T-cell (primary cell): ENCODE measurements around the gene RNF215. TPM values are rescaled to one million over a fixed set of nuclear protein-coding genes. Genes with fewer than 3 reads are reported as not detected.
A peak's percentile ranks its signal among the peaks of the same experiment; 100 is the strongest.
"Not testable (repeated sequence)": the region's sequence is repeated elsewhere in the genome, so short reads cannot be mapped to it uniquely, and the experiment has no call there.

Source experiments
- ATAC-seq, 4 experiments: fragments of 200-7000 bp in 3 of 4; fragments of 150-1000 bp in 1 of 4; cut with Tn5 transposase; replicated peaks in 1 of 4; 1 replicate in 3 of 4; 2 replicates in 1 of 4; pipeline ENCODE4 v1.10.0; 2021; ENCODE audit warnings: moderate library complexity in 3 of 4, mild to moderate bottlenecking in 2 of 4, moderate number of reproducible peaks in 1 of 4
- CTCF ChIA-PET, 2 donors: fragments of 300-600 bp; sonication (Branson Sonifier 250); formaldehyde crosslinking; loops; one replicate each; lab custom pipeline; 2022; ENCODE audit warnings: antibody characterized with exemption in 2 of 2; lab: Charles Lee
- POLR2A ChIA-PET, 2 donors: fragments of 300-600 bp; sonication (Branson Sonifier 250); formaldehyde crosslinking; loops; one replicate each; lab custom pipeline; 2022; ENCODE audit warnings: antibody characterized with exemption in 2 of 2; lab: Charles Lee
- DNase-seq, 35 experiments: peaks; one replicate each; pipeline versions ENCODE4 v3.0.0 to v3.0.0-alpha.2; 2013 to 2023
- H3K27ac ChIP-seq: one replicate; pipeline ENCODE4 v1.5.1; 2013; ENCODE audit warnings: low read length
- H3K27me3 ChIP-seq, 2 experiments: replicated peaks in 1 of 2; 1 replicate in 1 of 2; 2 replicates in 1 of 2; pipeline versions ENCODE4 v1.6.1 to v1.7.0; 2013; ENCODE audit warnings: low read length in 1 of 2, mixed read lengths in 1 of 2; ENCODE audit not compliant: control insufficient read depth in 2 of 2, insufficient read depth in 2 of 2; ENCODE audit errors: extremely low read depth in 1 of 2
- H3K36me3 ChIP-seq, 2 donors: 1 replicate in 1 of 2; 2 replicates in 1 of 2; pipeline versions ENCODE4 v1.6.1 to v1.7.0; 2013; ENCODE audit warnings: low read length in 1 of 2; ENCODE audit not compliant: control insufficient read depth in 2 of 2, insufficient read depth in 1 of 2; ENCODE audit errors: extremely low read depth in 1 of 2
- H3K4me1 ChIP-seq, 2 experiments: 1 replicate in 1 of 2; 2 replicates in 1 of 2; pipeline versions ENCODE4 v1.6.1 to v1.7.0; 2013; ENCODE audit warnings: low read length in 2 of 2, mixed read lengths in 1 of 2; ENCODE audit not compliant: insufficient read depth in 2 of 2, control insufficient read depth in 1 of 2; ENCODE audit errors: extremely low read depth in 1 of 2
- H3K4me3 ChIP-seq, 2 donors: 1 replicate in 1 of 2; 2 replicates in 1 of 2; pipeline versions ENCODE4 v1.5.1 to v1.7.0; 2013; ENCODE audit warnings: mild to moderate bottlenecking in 2 of 2, low read length in 1 of 2, moderate library complexity in 1 of 2; ENCODE audit not compliant: control insufficient read depth in 1 of 2; ENCODE audit errors: extremely low read depth in 1 of 2
- H3K9me3 ChIP-seq: 2 replicates; pipeline ENCODE4 v1.7.0; 2013
- H3K27ac Mint-ChIP-seq, 2 donors: one replicate each; pipeline ENCODE4 v1.8.0; 2020 to 2021; ENCODE audit warnings: mild to moderate bottlenecking in 2 of 2, mixed read lengths in 2 of 2
- H3K27me3 Mint-ChIP-seq, 2 donors: one replicate each; pipeline ENCODE4 v1.8.0; 2021 to 2022; ENCODE audit warnings: mixed read lengths in 2 of 2
- H3K36me3 Mint-ChIP-seq: one replicate; pipeline ENCODE4 v1.8.0; 2021; ENCODE audit warnings: mixed read lengths
- H3K4me1 Mint-ChIP-seq, 3 donors: one replicate each; pipeline ENCODE4 v1.8.0; 2020 to 2022; ENCODE audit warnings: mixed read lengths in 3 of 3, mild to moderate bottlenecking in 1 of 3
- H3K4me3 Mint-ChIP-seq, 3 donors: one replicate each; pipeline ENCODE4 v1.8.0; 2020 to 2022; ENCODE audit warnings: mild to moderate bottlenecking in 3 of 3, mixed read lengths in 3 of 3, moderate library complexity in 3 of 3
- H3K9me3 Mint-ChIP-seq, 3 donors: one replicate each; pipeline ENCODE4 v1.8.0; 2020 to 2022; ENCODE audit warnings: mixed read lengths in 3 of 3
- WGBS: methylation state at CpG from one replicate; pipeline ENCODE4 v1.1.5; 2013; ENCODE audit warnings: missing lambda C conversion rate; ENCODE audit not compliant: insufficient coverage; 5-methylcytosine and 5-hydroxymethylcytosine counted together
- total RNA-seq, 35 experiments: library from RNA in 6 of 35; stranded (reverse) in 6 of 35; fragments of 120-200 nt in 1 of 35; gene quantifications; one replicate each; pipeline versions ENCODE4 v1.2.1 to v1.2.4 and lab custom pipeline; 2013 to 2026

RNF215 gene
- total RNA-seq, 5 donors from 2014 or later (not counting 1 experiment from before 2014, with no cell fraction given) = 6.2 to 8.4 (median 6.3) TPM

DNA sequence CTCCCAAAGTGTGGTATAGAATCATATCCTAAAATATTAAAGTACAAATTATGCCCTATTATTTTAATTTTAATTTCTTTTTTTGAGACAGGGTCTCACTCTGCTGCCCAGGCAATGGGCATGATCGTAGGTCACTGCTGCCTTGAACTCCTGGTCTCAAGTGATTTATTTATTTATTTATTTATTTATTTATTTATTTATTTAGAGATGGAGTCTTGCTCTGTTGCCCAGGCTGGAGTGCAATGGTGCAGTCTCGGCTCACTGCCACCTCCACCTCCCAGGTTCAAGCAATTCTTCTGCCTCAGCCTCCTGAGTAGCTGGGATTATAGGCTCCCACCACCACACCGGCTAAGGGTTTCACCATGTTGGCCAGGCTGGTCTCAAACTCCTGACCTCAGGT, 13.8 kb upstream of the RNF215 start:
- H3K9me3 ChIP-seq, H3K27me3 Mint-ChIP-seq, POLR2A ChIA-PET, H3K36me3 Mint-ChIP-seq, H3K27ac ChIP-seq, H3K4me3 Mint-ChIP-seq, H3K36me3 ChIP-seq, ATAC-seq, DNase-seq, H3K27ac Mint-ChIP-seq, H3K9me3 Mint-ChIP-seq, H3K4me3 ChIP-seq: not testable (repeated sequence)
- CTCF ChIA-PET = interaction anchor here in 1 of 2 donors (0.7 kb wide), 1 partner anchor 383 kb away, joined by 3 read pairs; no protein-coding TSS in a partner anchor
- Histone ChIP-seq H3K4me1 (peaks cover 19 to 32% of the 10 kb centered on the region in 2 experiments), H3K27me3 (peaks cover 0 to 28% of the 10 kb centered on the region in 2 experiments)
- no CpG with 5 or more reads among the region's 3 CpGs for WGBS
- peaks cover 26 to 29% (median 27%) of the 10 kb centered on the region in 3 donors for H3K4me1 Mint-ChIP-seq

DNA sequence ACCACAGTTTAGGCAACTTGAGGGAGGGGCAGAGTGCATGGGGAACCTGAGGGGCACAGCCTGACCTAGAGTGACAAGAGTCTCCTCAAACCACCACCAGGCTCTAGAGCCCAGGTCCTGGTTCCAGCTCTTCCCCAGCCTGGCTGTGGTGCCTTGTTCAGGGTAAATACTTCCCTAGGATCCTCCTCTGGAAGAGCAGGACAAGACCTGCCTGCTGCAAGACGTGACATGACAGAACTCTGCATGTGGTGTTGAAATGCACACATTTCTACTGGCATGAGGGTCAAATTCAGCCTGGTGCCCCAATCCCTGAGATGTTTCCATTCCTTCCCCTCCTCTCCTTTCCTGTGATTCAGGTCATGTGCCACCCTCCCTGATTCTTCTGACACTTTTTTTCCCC, 12.9 kb upstream of the RNF215 start:
- Mint-ChIP-seq H3K4me1 (peaks cover 32 to 36% (median 32%) of the 10 kb centered on the region in 3 donors), H3K27me3 (peaks cover 0 to 7% of the 10 kb centered on the region in 2 donors), H3K27ac (peak overlapping the region in 1 of 2 donors; percentile 87), H3K9me3 (no peaks in the 10 kb centered on the region), H3K36me3 (peaks cover 2% of the 10 kb centered on the region), H3K4me3 (no peak overlapping the region)
- H3K36me3 ChIP-seq = no peaks in the 10 kb centered on the region
- no peak for ATAC-seq
- ChIA-PET CTCF (no interaction called here), POLR2A (interaction anchor here (0.6 kb wide), 3 partner anchors 20 to 85 kb away, joined by 3 to 8 read pairs (median 4); no protein-coding TSS in a partner anchor)
- H3K27me3 ChIP-seq = peaks cover 0 to 34% of the 10 kb centered on the region in 2 experiments
- WGBS = no CpG with 5 or more reads among the region's 1 CpG
- no peak for DNase-seq
- H3K27ac ChIP-seq = no peak overlapping the region
- H3K9me3 ChIP-seq = no peaks in the 10 kb centered on the region
- peaks cover 21 to 34% of the 10 kb centered on the region in 2 experiments for H3K4me1 ChIP-seq
- no peak overlapping the region for H3K4me3 ChIP-seq

DNA sequence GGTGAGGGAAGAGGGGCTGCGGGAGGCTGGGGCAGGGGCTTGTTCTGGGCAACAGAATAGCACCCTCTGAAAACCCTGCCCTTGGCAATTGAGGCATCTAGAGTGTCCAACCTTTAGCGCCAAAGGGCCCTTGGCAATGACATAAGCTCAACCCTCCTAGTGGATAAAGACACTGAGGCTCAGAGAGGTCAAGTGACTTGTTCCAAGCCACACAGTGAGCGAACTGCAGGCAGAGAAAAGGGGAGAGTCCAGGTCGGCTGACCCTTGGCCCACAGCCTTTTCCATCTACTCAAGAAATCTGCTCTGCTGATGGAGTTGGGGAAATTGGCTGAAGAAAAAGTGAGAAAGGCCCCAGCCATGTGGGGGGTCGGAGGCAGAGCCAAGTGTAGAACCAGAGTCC, 12.5 kb upstream of the RNF215 start:
- peaks cover 32 to 36% (median 32%) of the 10 kb centered on the region in 3 donors for H3K4me1 Mint-ChIP-seq
- Histone ChIP-seq H3K4me3 (no peak overlapping the region), H3K9me3 (no peaks in the 10 kb centered on the region), H3K27me3 (peaks cover 0 to 37% of the 10 kb centered on the region in 2 experiments), H3K36me3 (no peaks in the 10 kb centered on the region), H3K27ac (no peak overlapping the region), H3K4me1 (peaks cover 21 to 34% of the 10 kb centered on the region in 2 experiments)
- no peak overlapping the region for H3K4me3 Mint-ChIP-seq
- 85% methylated on average over 2 of the region's 5 CpGs for WGBS
- POLR2A ChIA-PET = interaction anchor here in 1 of 2 donors (0.6 kb wide), 1 partner anchor 23 kb away, joined by 3 read pairs; no protein-coding TSS in a partner anchor
- H3K9me3 Mint-ChIP-seq = no peaks in the 10 kb centered on the region
- H3K27me3 Mint-ChIP-seq = peaks cover 0 to 7% of the 10 kb centered on the region in 2 donors
- ATAC-seq = no peak
- no peak for DNase-seq
- H3K27ac Mint-ChIP-seq = peak overlapping the region in 1 of 2 donors; percentile 87
- CTCF ChIA-PET = no interaction called here
- peaks cover 2% of the 10 kb centered on the region for H3K36me3 Mint-ChIP-seq

DNA sequence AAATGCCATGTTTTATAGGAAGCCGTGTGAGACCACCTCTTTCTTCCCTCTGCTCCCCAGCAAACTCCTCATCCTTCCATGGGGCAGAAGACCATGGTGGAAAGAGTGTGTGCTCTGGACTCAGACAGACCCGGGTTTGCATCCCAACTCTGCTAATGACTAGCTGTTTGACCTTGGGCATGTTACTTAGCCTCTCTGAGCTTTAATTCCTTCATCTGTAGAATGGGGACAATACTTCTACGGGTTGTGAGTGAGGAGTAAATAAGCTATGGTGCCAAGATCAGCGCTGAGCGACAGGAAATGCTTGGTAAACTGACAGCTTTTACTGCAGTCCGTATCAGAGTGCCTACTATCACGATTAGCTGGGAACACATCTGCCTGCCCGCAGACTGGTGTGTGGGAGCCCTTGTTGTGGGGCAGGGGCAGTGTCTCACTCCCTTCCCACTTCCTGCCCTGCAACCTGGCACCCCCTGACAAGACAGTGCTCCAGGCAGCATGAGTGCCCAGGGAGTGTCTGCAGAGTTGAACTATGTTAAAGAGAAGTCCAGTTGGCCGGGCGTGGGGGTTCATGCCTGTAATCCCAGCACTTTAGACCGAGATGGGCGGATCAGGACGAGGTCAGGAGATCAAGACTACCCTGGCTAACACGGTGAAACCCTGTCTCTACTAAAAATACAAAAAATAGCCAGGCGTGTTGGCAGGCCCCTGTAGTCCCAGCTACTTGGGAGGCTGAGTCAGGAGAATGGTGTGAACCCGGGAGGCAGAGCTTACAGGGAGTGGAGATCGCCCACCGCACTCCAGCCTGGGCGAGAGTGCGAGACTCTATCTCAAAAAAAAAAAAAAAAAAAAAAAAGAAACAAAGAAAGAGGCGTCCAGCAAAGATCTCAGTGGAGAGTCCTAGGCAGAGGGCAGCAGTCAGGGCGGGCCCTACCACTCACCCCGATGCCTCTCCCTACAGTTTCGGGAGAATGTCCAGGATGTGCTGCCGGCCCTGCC, 11.8 kb upstream of the RNF215 start:
- Histone ChIP-seq H3K27me3 (peaks cover 0 to 39% of the 10 kb centered on the region in 2 experiments), H3K36me3 (no peaks in the 10 kb centered on the region), H3K27ac (peak overlapping the region; percentile 10), H3K4me3 (peak overlapping the region; percentile 2 to 67), H3K4me1 (peaks cover 21 to 34% of the 10 kb centered on the region in 2 experiments), H3K9me3 (no peaks in the 10 kb centered on the region)
- 42% methylated on average over 7 of the region's 25 CpGs for WGBS
- Mint-ChIP-seq H3K4me1 (peaks cover 32 to 36% (median 33%) of the 10 kb centered on the region in 3 donors), H3K9me3 (no peaks in the 10 kb centered on the region), H3K27me3 (peaks cover 0 to 7% of the 10 kb centered on the region in 2 donors), H3K4me3 (peak overlapping the region; percentile 77 to 87 (median 83)), H3K36me3 (peaks cover 2% of the 10 kb centered on the region), H3K27ac (peak overlapping the region; percentile 84 to 87)
- ChIA-PET CTCF (interaction anchor here (0.6 to 1.2 kb wide), 4 partner anchors 9 to 110 kb away, joined by 3 read pairs; partner anchors contain the start of gene CASTOR1 (in 1 of the 2)), POLR2A (interaction anchor here (0.6 to 3.8 kb wide), 5 partner anchors 15 to 50 kb away, joined by 4 to 21 read pairs (median 4); no protein-coding TSS in a partner anchor)
- DNase-seq = peak in 1 of 35 experiments; percentile 37
- peak in 2 of 4 experiments; percentile 14 to 29 for ATAC-seq

DNA sequence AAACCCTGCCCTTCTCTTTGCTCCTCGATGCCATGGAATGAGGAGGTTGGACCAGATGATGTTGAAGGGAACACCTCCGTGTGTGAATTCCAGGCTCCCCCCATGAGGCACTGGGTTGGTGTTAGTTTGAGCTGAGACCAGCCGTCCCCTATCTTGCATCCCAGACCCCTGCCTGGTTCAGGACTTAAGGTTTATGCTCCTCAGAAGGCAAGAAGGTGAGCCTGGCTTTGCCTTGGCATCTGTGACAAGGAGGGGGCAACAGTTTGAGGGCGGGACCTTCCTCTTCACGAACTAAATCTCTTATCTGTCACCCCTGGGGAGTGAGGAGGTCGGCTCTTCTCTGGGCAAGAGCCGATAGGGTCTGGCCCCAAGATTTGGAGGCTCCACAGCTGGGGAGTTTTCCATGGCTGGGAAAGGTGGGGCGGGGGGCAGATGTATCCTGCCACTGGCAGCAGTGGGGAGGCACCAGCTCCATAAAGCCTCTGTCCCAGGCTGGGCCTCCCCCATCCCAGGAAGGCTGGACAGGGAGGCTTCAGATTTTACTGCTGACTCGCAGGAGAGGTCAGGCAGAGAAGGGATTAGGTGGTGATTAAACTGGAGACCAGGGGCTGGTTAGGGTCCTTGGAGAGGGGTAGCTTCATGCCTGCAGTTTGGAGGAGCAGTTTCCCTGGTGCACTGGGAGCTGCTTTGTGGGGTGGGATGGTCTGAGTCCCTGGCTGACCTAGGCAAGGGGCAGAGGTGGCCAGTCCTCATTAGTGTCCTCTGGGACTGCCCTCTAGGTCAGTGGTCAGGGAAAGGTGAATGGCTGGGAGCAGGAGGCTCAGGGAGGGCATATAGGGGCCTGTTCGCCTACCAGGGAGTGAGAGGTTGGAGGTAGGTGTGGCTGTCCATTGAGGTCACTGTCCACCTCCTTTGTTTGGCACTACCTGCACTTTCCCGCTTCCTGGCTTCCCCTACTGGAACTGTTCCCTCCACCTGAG, 10.7 kb upstream of the RNF215 start:
- Histone ChIP-seq H3K4me3 (peak overlapping the region; percentile 67), H3K27ac (peak overlapping the region; percentile 10), H3K36me3 (no peaks in the 10 kb centered on the region), H3K27me3 (peaks cover 0 to 45% of the 10 kb centered on the region in 2 experiments), H3K9me3 (no peaks in the 10 kb centered on the region), H3K4me1 (peaks cover 21 to 42% of the 10 kb centered on the region in 2 experiments)
- ATAC-seq (peak in 2 of 4 experiments; percentile 4 to 9), DNase-seq (peak in 1 of 35 experiments; percentile 18)
- CTCF ChIA-PET = interaction anchor here (0.6 to 2.2 kb wide), 6 partner anchors 24 to 841 kb away, joined by 3 to 11 read pairs (median 4); partner anchors contain the start of gene CASTOR1 (in 1 of the 2)
- H3K9me3 Mint-ChIP-seq = no peaks in the 10 kb centered on the region
- peak overlapping the region; percentile 84 to 87 for H3K27ac Mint-ChIP-seq
- WGBS = 54% methylated on average over 7 of the region's 11 CpGs
- peaks cover 39 to 43% (median 41%) of the 10 kb centered on the region in 3 donors for H3K4me1 Mint-ChIP-seq
- POLR2A ChIA-PET = interaction anchor here (0.6 to 3.8 kb wide), 5 partner anchors 16 to 655 kb away, joined by 4 to 21 read pairs (median 6); no protein-coding TSS in a partner anchor
- peaks cover 2% of the 10 kb centered on the region for H3K36me3 Mint-ChIP-seq
- peak overlapping the region; percentile 77 to 87 (median 83) for H3K4me3 Mint-ChIP-seq
- peaks cover 0 to 7% of the 10 kb centered on the region in 2 donors for H3K27me3 Mint-ChIP-seq
